ENCODE measurements around the gene EIF4A3.
"Not testable (repeated sequence)": the region's sequence is repeated elsewhere in the genome, so short reads cannot be mapped to it uniquely, and the experiment has no call there.

EIF4A3 gene

DNA sequence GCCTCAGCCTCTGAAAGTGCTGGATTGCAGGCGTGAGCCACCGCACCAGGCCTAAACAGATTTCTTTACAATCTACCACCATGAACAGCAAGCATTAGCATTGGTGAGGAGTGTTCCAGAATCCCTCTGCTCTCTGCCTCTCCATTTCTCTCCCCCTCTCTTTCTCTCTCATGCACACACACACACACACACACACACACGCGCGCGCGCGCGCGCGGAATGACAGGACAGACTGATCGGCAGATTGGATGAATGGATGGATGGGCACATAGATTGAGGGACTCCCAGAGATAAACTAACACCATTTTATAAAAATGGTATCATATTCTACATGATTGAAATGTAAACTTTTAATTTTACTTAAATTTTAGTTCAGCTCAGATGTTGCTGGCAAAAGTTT is 26.2 kb upstream of the EIF4A3 start:
- no peak overlapping the region for H3K4me3 ChIP-seq (ENCODE audit: low read depth, low read length)

DNA sequence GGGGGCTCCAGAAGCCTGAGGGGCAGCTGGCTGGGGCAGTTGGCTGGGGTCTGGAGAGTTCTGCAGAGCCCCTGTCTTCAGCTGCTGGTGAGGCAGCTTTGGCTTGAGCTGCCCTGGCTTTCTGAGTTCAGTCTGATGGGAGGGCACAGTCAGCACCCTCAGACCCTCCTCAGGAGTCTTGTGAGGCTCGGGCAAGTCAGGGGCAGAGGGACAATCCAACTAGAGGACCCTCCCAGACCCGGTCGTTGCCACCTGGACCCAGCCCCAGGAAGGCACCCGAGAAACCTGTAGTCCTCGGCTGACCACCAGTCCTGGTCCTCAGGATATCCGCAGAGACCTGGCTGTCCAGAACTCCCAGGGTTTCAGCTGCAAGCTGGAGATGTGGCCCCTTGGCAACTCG is 24.8 kb upstream of the EIF4A3 start:
- no peak overlapping the region for H3K4me3 ChIP-seq (ENCODE audit: low read depth, low read length)

GRCh38 chr17:80169784-80170500 is 23.0 kb upstream of the EIF4A3 start, which contains the start of gene CARD14:
CARD14 (plus strand) TSS chr17:80170030; CDS start chr17:80181439, 11,409 bp downstream.
- H3K4me3 ChIP-seq (ENCODE audit: low read depth, low read length) = no peak within 1 kb of the TSS

- no peak overlapping the region for H3K4me3 ChIP-seq (ENCODE audit: low read depth, low read length)
Observed at GRCh38 chr17:80169107-80169506, 22.2 kb upstream of the EIF4A3 start.

DNA sequence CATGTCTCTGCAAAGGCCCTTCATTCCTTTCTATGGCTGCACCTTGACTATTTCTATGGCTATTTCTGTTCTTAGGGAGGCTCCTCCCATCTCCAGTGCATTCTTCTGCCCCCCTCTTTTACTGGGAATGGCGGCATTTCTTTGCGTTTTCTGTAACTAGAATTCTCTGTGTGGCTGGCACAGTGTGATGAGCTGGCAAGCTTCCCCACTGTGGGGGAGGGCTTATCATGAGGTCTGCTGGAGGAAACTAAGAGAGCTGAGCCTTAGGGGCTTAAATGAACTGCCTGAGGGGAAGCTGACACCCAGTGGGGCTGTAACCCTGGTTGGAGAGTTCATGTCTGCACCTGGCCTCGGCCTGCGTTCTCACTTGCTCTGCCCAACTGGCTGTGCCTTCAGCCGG is 21.4 kb upstream of the EIF4A3 start:
- H3K4me3 ChIP-seq (ENCODE audit: low read depth, low read length) = no peak overlapping the region

DNA sequence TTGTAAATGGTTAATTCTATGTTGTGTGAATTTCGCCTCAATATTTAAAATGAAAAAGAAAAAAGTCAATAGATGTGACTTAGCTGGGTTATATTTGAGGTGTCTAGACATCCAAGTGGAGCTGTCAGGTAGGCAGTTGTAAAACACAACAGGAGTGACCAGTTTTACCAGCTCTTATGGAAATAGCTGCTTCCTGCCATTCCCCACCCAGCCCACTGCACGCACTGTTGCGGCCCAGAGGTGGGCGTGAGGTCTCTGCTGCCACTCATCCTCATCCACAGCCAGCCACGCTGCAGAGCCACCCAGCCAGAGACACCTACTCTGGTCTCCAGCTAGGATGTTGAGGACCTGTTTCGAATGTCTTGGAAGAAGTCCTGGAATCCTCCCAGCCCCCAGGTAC is 19.5 kb upstream of the EIF4A3 start:
- no peak overlapping the region for H3K4me3 ChIP-seq (ENCODE audit: low read depth, low read length)

GRCh38 chr17:80164185-80164584 is 17.3 kb upstream of the EIF4A3 start:
- no peak overlapping the region for H3K4me3 ChIP-seq (ENCODE audit: low read depth, low read length)

- H3K4me3 ChIP-seq (ENCODE audit: low read depth, low read length) = no peak overlapping the region
Observed at GRCh38 chr17:80163336-80163735, 16.4 kb upstream of the EIF4A3 start.

DNA sequence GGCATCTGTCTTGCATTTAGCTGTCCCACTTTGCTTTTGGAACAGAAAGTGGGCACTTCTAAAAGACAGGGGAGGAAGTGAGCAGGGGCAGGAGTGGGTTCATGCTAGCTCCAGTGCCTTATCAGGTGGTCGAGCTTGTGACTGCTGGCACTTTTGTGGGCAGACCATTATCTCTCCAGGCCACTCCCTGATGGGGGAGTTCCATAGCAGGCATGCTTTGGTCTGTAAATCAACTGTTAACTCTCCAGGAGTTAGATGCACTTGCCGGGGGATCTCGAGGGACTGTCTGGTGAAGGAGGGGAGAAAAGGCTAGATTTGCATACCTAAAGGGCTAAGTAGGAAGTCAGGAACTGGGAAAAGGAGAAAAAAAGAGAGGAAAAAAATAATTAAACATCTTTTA is 13.6 kb upstream of the EIF4A3 start:
- no peak overlapping the region for H3K4me3 ChIP-seq (ENCODE audit: low read depth, low read length)

DNA sequence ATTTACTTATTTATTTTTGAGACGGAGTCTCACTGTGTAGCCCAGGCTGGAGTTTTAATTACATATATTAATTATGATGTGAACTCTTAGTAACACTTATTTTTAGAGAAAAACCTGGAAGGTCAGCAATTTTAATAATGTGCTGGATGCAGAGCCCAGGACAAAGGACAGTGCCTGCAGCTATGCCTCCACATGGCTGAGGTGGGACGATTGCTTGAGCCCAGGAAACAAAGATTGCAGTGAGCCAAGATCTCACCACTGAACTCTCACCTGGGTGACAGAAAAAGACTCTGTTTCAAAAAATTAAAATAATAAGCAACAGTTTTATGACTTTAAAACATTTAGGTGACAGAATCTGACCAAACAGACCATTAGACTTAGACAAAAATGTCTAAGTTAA is 11.9 kb upstream of the EIF4A3 start:
- H3K4me3 ChIP-seq (ENCODE audit: low read depth, low read length) = no peak overlapping the region

- not testable (repeated sequence) for H3K4me3 ChIP-seq (ENCODE audit: low read depth, low read length)
Observed at GRCh38 chr17:80155600-80155999, 8.7 kb upstream of the EIF4A3 start.

GRCh38 chr17:80154166-80154565 is 7.2 kb upstream of the EIF4A3 start:
- H3K4me3 ChIP-seq (ENCODE audit: low read depth, low read length) = no peak overlapping the region

GRCh38 chr17:80153004-80153403 is 6.1 kb upstream of the EIF4A3 start:
- no peak overlapping the region for H3K4me3 ChIP-seq (ENCODE audit: low read depth, low read length)

DNA sequence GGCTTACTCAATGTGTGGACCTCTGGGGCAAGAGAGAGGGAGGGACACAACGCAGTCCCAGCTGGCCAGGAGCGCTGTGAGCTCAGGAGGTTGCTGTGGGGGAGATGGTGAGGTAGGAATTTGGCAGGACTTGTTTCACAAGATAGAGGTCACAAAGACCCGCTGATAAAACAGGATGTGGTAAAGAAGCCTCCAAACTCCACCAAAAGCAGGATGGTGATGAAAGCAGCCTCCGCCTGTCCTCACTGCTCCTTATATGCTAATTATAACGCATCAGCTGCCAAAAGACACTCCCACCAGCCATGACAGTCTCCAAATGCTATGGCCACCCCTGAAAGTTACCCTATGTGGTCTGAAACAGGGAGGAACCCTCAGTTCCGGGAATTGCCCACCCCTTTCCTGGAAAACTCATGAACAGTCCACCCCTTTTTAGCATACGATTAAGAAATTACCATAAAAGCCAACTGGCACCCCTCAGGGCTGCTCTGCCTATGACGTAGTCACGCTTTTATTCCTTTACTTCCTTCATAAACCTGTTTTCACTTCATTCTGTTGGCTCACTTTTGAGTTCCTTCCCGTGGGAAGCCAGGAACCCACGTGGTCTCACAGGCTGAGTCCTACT is 5.3 kb upstream of the EIF4A3 start:
- H3K4me3 ChIP-seq (ENCODE audit: low read depth, low read length) = no peak overlapping the region

DNA sequence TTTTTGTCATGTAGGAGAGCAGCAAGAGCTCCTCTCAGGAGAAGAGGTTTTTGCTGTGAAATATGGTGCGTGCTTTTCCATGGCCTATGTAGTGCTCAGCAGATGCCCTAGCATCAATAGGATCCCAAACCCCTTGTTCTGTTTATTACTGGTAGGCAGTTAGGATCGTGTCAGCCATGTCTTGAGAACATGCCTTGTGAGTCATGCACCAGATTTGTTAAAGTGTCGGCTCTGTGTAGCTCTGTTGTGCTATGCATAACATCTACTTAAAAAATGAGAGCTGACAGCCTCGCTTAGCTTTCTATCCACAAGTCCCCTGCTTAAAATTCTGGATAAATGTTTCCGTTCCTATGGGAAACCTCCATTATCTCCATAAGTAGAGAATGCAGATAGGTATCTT is 4.4 kb upstream of the EIF4A3 start:
- no peak overlapping the region for H3K4me3 ChIP-seq (ENCODE audit: low read depth, low read length)

- H3K4me3 ChIP-seq (ENCODE audit: low read depth, low read length) = peak overlapping the region; percentile 95
Observed at GRCh38 chr17:80146121-80147034, 550 bp downstream of the EIF4A3 start.

- peak overlapping the region; percentile 95 for H3K4me3 ChIP-seq (ENCODE audit: low read depth, low read length)
Observed at GRCh38 chr17:80145076-80146075, 1.6 kb downstream of the EIF4A3 start.

- no peak overlapping the region for H3K4me3 ChIP-seq (ENCODE audit: low read depth, low read length)
Observed at GRCh38 chr17:80142929-80143328, 4.0 kb downstream of the EIF4A3 start.

DNA sequence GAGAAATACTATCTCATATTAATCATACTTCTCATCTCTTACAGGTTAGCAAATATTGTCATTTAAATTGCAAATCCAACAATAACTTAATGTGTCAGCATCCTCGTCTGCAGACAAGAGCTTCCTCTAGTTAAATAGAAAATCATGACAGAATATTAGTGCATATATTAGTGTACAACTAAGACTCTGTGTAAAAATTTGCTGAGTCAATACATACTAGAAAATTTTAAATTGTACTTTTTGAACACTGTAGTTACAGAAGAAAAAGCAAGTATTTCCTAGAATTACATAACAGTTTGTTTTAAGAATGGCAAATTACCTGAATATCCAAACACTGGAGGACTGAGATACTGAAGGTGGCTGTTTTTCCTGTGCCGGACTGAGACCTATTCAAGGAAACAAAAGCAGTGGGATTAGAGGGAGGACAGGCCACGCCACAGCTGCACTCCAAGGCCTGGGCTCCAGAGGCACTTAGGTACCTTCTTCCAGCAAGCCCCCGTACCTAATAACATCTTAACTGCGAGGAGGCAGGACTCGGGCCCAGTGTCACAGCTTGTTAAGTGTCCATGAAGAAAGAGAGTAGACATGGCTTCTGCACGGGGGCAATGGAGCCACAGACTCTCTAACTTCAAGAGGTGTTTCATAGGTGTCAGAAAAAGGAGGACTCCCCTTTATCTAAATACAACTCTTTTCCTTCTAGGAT is 5.3 kb downstream of the EIF4A3 start:
- no peak overlapping the region for H3K4me3 ChIP-seq (ENCODE audit: low read depth, low read length)
